ENCODE data around the gene NLRC5.

NLRC5 gene

GRCh38 chr16:57025941-57026777 lies 36.8 kb downstream of the NLRC5 start:
- DNase-seq (ENCODE audit: low read depth in 2 of 2), result no peak

- no peak for DNase-seq (ENCODE audit: low read depth in 2 of 2)
Measured at GRCh38 chr16:57026778-57027062, 37.4 kb downstream of the NLRC5 start.

GRCh38 chr16:57027067-57027466 lies 37.7 kb downstream of the NLRC5 start:
- DNase-seq (ENCODE audit: low read depth in 2 of 2), result no peak

- no peak for DNase-seq (ENCODE audit: low read depth in 2 of 2)
Measured at GRCh38 chr16:57028086-57028485, 38.7 kb downstream of the NLRC5 start.

GRCh38 chr16:57029161-57030160 lies 40.1 kb downstream of the NLRC5 start:
- no peak for DNase-seq (ENCODE audit: low read depth in 2 of 2)

- DNase-seq (ENCODE audit: low read depth in 2 of 2), result no peak
Measured at GRCh38 chr16:57030346-57030902, 41.1 kb downstream of the NLRC5 start.

- DNase-seq (ENCODE audit: low read depth in 2 of 2), result no peak
Measured at GRCh38 chr16:57031156-57031555, 41.8 kb downstream of the NLRC5 start.

GRCh38 chr16:57032346-57032745 lies 43.0 kb downstream of the NLRC5 start:
- DNase-seq (ENCODE audit: low read depth in 2 of 2), result no peak

GRCh38 chr16:57032931-57033330 lies 43.6 kb downstream of the NLRC5 start:
- no peak for DNase-seq (ENCODE audit: low read depth in 2 of 2)

- DNase-seq (ENCODE audit: low read depth in 2 of 2), result no peak
Measured at GRCh38 chr16:57036315-57036714, 47.0 kb downstream of the NLRC5 start.

- no peak for DNase-seq (ENCODE audit: low read depth in 2 of 2)
Measured at GRCh38 chr16:57036945-57037344, 47.6 kb downstream of the NLRC5 start.

GRCh38 chr16:57038166-57038565 lies 48.8 kb downstream of the NLRC5 start:
- DNase-seq (ENCODE audit: low read depth in 2 of 2), result no peak

- no peak for DNase-seq (ENCODE audit: low read depth in 2 of 2)
Measured at GRCh38 chr16:57039148-57039812, 49.9 kb downstream of the NLRC5 start.

- peak; percentile 78 to 84 for DNase-seq (ENCODE audit: low read depth in 2 of 2)
Measured at GRCh38 chr16:57041182-57042156, 52.1 kb downstream of the NLRC5 start.

- DNase-seq (ENCODE audit: low read depth in 2 of 2), result peak; percentile 79 to 81
Measured at GRCh38 chr16:57042157-57043111, 53.1 kb downstream of the NLRC5 start.

GRCh38 chr16:57043248-57043647 lies 53.9 kb downstream of the NLRC5 start:
- DNase-seq (ENCODE audit: low read depth in 2 of 2), result no peak

- no peak for DNase-seq (ENCODE audit: low read depth in 2 of 2)
Measured at GRCh38 chr16:57044931-57045693, 55.8 kb downstream of the NLRC5 start.

GRCh38 chr16:57045694-57046381 lies 56.5 kb downstream of the NLRC5 start:
- no peak for DNase-seq (ENCODE audit: low read depth in 2 of 2)

All from stimulated activated CD4-positive, alpha-beta T cell treated with anti-CD3 and anti-CD28 coated beads, Interleukin-15, amount 100 ng/mL, for 48 hours (primary cell).